ENCODE data around the gene RCN1.

RCN1 gene

GRCh38 chr11:32153747-32154146 is 62.9 kb downstream of the RCN1 start:
- no peak for DNase-seq (ENCODE audit: low read depth)

- DNase-seq (ENCODE audit: low read depth) = no peak
These were observed 63.4 kb downstream of the RCN1 start for GRCh38 chr11:32154275-32154674.

Measured in stimulated activated CD8-positive, alpha-beta memory T cell treated with anti-CD3 and anti-CD28 coated beads, Interleukin-12 subunit alpha, Interleukin-12 subunit beta, amount 100 ng/mL, for 1 hour (primary cell).